HG03460 (cell line): ENCODE results near the gene PDLIM7.
A peak's percentile ranks its signal among the peaks of the same experiment; 100 is the strongest.

Experiments
- ATAC-seq: cut with Tn5 transposase; IDR thresholded peaks from one replicate; pipeline ENCODE4 v1.9.1; 2021; ENCODE audit not compliant: unreplicated experiment

Gene PDLIM7

DNA sequence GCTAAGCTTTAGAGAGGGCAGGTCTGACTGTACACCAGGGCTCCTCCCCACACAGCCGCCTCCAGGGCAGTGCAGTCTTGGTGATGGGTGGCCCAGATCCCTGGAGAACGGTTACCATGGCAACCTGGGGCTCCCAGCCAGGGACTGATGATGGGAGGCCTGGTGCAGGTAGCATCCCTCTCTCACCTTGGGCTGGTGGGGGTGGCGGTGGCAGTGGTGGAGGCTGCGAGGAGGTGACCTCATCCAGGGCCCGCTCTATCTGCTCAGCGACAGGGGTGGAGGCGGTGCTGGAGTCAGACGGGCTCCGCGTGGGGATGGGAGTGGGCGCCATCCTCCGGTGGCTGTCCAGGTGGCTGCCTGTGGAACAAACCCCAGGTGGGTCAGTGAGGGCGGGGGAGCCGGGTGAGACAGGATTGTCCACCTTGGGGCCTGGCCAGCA, 38.5 kb downstream of the PDLIM7 start:
- ATAC-seq: no peak

DNA sequence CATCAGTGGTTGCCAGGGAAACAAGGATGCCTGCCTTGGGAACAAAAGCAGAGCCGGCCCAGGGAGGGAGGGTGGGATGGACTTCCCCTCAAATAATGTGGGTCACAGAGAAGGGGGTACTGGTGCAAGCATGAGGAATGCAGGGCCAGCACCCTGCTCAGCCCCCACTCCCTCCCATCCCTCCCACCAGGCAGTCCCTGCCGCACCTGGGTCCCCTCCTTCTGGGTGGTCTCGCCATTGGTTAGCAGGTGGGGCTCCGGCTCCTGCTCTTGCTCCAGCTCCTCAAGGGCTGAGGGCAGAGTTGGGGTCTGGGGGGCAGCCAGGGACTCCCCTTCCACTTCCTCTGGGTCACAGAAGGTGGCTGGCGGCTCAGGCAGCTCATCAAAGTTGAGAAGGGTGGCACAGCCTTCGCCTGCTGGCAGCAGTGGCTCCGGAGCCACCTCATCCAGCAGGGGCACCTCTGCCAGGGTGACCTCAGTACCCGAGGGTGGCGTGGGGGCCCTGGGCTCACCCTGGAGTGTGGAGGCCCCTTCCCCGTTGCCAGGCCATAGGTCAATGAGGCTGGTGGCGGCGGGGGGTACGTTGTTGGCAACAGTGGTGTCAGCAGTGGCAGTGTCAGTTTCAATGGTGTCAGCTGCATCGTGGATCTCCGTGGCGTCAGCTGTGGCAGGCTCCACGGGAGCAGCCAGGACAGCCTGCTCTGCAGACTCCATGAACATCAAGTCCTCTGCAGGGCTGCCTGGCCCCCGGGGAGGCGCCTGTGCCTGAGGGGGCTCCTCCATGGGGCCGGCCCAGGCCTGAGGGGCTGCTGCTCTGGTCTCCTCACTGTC, 39.3 kb downstream of the PDLIM7 start:
- no peak for ATAC-seq

DNA sequence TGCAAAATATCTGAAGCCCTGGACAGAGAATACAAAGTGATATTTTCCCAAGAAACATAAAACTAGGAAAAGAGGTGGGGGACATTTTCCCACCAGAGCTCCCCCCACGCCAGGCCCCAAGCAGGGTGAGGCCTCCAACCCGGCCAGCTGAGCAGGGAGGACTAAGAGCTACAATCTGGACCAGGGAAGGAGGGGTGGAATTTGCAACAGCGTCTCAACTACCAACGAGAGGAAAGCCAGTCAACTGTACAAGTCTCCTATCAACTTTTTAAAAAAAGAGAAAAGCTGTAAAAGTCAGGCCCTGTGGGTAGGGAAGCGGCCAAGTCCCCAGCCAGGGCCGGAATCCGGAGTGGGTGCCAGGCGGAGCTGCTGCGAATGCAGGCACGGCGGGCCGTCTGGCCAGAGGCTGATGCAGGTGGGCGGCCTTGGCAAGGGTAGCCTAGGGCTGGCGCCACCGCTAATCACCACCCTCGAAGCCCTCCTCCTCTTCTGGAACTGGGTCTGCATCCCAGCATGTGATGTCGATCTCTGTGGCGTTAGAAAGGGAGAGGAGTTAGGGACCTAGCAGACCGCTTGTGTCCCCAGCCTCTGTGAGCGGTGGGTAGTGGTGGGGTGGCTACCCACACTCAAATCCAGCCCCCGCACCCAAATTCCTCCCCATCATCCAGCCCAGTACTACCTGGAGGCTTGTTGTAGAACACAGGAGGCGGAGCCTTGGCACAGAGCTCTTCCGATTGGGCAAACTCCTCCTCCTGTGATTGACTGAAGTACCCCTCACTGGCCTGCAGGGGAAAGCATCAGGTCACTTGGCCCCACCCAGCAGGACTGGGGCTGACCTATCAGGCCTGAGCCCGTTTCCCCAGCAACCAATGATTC, 40.2 kb downstream of the PDLIM7 start:
- ATAC-seq: peak; percentile 34

DNA sequence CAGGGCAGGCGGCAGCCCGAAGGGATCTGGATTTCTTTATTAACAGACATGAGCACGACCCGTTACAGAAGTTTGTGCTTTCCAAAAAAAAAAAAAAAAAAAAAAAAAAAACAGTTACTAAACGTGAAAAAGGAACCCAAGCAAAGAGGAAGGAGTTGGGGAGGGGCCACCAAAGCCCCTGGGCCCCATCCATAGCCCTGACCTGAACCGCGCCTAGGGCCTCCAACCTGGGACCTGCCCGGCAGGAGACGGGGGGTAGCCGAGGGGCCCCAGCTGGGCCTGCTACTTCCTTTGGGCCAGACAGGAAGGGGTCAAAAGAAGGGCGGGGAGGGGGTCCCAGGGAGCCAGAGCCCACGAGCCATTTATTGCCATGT, 40.8 kb downstream of the PDLIM7 start:
- no peak for ATAC-seq

DNA sequence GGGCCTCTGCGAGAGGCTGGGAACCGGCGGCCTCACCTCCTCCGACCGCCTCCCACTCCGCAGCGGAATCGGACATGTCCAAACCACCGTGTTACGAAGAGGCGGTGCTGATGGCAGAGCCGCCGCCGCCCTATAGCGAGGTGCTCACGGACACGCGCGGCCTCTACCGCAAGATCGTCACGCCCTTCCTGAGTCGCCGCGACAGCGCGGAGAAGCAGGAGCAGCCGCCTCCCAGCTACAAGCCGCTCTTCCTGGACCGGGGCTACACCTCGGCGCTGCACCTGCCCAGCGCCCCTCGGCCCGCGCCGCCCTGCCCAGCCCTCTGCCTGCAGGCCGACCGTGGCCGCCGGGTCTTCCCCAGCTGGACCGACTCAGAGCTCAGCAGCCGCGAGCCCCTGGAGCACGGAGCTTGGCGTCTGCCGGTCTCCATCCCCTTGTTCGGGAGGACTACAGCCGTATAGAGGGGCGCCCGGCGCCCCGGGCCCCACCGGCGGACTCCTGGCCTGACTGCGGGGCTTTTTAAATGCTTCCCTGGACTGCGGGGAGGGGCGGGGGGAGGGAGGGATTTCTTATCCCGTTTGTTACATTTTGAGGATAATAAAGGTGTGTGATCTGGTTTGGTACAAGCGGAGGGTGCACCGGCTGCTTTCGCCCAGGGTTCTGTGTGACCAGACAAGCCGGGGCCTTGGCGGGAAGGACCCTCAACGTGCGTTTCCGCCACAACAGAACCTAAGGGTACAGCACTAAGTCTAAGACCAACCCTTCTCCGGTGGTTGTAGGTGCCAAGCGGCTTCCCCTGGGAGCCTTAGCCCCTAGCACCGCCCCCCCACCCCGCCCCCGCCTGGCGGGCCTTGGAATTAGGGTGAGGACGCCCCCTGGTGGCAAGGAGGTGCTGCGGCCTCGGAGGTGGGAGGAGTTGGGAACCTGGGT, 41.5 kb downstream of the PDLIM7 start:
- peak; percentile 16 for ATAC-seq

DNA sequence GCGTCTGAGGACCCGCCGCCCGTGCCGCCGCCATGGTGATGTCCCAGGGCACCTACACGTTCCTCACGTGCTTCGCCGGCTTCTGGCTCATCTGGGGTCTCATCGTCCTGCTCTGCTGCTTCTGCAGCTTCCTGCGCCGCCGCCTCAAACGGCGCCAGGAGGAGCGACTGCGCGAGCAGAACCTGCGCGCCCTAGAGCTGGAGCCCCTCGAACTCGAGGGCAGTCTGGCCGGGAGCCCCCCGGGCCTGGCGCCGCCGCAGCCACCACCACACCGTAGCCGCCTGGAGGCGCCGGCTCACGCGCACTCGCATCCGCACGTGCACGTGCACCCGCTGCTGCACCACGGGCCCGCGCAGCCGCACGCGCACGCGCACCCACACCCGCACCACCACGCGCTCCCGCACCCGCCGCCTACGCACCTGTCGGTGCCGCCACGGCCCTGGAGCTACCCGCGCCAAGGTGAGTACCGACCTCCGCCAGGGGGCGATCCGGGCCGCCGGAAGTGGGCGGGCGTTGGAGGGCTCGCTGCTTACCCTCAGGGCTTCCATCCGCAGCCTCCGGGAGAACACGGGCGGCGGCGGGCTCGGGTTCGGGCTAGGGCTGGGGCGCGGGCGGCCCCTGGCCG, 42.3 kb downstream of the PDLIM7 start:
- ATAC-seq: peak; percentile 51

DNA sequence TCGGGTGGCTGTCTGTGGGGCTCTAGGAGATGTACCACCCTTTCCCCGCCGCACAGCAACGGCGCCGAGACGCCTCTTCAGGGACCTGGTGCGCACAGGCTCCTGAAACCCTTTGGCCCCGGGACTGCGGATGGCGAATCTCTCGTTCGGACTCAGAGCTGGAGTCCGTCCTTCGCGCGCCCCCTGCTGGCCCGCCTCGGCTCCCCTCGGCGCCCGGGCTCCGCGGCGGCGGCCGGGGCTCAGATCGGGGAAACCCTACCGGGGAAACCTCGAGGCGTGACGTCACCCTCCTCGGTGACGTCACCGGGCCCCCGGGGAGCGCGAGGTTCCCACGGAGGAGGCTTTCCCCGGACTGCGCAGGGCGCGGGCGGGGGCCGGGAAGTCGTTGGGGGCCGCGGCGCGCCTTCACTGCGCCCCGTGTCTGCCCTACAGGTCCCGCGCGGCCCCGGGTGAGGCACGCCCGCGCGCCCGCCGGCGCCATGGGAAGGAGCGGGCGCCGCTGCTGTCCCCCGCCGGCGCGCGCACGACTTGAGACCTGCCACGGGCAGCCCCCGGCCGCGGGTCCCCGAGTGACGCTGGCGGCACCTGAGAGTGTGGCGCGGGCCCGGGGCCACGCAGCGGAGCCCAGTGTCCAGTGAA, 42.9 kb downstream of the PDLIM7 start:
- ATAC-seq: peak; percentile 44

DNA sequence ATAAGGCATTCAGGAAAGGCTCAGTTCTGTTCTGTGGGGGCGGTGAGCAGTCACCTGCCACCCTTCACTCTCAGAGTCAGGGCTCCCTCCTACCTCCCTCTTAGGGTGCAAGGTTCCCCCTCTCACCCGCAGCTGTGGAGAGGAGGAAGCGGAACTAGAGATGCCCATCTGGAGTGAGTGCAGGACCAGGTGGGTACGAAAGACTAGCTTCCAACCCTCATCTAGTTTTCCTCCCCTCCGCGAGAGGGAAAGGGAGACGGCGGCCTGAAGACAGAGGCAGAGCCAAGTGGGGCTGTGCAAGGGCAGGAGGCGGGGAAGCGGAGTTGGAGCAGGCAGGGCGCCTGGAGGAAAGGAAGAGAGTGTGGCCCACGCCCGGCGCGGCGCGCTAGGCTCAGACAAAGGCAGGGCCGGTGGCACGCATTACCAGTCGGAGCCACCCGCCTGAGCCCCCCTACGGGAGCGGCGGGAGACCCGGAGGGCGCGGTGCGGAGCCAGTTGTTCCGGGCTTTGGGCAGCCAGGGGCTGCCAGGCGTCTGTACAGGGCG, 43.5 kb downstream of the PDLIM7 start:
- ATAC-seq: no peak

DNA sequence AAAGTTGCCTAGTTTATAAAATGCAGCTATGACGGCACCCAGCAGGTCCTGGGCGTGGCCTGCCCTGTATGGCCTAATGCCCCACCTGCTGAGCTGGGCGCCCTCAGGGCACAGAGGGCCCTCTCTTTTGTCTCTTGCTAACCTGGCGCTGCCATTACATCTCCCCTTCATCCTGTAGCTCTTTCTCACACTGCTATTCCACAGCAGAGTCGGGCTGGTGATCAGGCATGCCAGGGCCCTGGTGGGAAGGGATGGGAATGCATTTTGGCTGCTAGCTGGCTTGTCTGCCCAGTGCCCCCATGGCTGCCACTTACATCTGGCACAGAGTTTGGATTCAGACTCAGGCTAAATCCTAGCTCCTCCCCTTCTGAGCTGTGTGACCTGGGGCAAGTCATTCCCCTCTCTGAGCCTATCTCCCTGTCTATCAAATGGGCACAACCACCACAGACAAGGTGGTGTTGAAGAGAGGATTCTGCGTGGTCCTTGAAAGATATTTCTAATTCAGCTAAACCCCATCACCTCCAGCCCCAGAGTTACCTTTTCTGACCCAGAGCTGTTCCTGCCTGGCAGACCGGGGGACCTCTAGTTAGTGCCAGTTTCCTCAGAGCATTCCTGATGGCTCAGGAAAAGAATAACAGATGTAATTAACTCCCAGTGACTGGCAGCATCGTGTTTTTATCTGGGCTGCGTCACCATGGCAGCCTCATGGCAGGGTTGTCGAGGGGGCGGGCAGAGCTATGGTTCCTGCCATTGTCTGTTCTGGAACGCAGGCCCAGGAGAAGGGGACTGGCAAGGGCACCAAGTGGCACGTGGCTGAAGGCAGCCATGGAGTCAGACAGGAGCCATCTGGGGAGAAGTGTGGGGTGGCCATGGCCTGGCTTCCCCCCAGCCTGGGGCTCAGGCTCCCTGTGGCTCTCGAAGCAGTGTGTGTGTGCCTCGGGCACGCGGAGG, 44.4 kb downstream of the PDLIM7 start:
- ATAC-seq: no peak

DNA sequence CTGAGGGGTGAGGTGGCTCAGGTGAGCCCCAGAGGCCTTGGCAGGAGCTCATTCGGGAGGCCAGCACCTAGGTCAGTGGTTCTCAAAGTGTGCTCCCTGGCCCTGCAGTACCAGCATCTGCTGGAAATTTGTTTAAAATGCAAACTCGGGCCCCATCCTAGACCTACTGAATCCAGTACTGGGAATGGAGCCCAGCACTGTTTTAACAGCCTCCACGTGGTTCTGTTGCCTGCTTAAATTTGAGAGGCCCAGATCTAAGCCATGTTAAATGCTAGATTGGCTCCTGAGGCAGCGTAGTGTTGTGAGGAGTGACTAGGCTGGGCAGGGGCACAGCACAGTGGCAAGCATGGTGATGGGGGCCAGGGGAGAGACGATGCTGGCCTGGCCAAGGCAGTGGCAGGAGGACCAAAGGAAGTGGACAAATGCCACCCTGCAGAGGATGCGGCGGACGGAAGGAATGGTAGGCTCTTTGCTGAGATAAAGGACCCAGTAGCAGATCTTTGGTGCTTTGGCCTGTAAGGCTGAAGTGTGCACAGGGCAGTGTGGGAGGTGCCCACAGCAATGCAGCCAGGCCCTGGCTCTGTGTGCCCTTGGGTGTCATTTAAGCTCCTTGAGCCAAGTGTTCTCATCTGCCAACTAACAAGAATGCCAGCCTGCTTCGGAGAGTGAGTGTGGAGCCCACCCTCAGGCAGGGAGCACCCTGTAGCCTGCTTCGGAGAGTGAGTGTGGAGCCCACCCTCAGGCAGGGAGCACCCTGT, 46.6 kb downstream of the PDLIM7 start:
- no peak for ATAC-seq

DNA sequence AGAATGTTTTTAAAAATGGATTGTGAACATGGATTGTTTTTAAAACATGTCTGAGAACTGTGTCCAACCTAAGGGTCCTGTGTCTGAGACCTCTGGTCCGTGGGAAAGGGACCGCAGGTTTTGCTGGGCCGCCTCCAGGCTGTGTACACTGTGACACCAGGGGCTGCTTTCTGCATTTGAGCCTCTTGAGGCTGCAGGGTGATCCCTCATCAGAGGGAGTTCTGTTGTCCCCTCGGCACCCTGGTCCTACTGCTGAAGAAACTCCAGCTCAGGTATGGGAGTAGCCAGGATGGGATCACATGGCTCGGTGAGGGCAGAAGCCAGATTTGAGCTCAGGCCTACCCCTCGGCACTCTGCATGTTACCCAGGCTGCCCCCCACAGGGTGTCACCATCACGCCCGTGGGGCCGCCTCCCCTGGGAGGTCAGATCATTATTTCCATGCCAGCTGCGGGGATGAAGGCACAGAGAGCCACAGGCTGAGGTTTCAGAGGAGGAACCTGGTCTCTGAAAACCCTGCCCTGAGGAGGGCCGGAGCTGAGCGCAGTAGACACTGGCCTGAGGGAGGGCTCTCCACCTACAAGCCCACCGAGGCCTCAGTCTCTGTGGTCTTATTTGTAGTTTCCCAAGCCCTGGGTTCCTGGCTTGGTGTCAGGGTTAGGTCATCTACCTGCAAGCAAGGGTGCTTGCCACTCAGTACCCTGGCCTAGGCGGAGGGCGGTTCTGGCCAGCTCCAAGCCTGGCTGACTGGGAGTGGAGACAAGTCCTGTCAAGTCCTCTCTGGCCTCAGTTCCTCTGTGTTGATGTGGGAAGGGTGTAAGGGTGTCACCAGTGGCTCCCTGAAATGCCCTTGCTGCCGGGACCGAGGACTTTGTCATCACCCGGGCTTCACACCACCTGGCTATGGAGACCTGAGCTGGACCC, 48.0 kb downstream of the PDLIM7 start:
- ATAC-seq: no peak

DNA sequence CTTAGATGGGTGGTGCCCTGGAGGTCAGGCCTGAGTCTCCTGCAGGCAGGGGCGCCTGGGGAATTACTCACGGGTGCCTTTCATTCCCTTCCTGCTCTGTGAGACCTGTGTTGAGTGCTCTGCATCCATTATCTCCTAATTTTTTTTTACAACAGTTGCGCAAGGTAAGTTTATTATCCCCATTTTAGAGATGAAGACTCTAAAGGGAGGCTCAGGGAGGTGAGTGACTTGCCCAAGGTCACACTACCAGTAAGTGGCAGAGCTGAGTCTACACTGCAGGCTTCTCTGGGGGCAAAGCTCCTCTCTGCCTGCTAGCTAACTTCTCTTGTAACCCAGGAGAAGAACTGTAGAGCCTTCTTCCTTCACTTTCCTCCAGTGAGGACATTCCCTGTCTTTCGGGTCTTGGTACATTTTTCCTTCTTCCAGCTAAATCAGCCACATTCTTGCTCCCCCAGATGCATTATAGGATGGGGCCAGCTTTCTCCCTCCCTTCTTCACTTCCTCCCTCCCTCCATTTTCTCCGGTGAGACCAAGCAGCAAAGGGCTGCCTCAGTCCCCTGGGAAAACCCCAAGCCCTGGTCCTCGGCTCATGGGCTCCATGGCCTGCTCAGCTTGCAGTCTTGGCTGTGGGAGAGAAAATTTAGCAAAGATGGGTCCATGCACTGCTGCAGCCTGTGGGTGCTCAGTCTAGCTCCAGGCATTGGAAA, 49.0 kb downstream of the PDLIM7 start:
- no peak for ATAC-seq

DNA sequence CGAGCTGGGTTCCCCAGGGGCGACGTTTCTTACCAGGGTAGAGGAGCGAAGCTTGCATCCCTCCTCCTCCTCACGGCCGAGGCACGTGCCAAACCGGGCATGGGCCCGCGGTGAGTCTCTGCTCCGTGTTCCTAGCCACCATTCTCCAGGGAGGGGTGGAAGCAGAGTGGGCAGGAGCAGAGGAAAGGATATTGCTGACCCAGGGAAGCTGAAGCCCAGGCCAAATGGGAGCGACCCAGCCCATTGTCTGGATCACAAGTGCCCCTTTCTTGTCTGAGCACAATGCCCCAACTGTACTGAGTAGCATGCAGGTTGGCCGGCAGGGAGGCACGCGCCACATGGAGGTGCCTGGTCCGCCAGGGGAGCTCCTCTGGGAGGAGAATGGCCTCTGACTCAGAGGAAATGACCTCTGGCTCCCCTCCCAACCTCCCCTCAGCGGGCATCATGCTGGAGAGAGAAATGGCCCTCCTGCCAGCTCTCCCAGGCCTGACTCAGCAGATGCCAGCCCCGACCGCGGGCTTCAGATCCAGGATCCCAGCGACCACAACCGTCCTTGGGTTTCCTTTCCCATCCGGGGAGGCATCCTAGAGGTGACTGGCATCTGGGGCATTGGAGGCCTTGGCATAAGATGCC, 49.7 kb downstream of the PDLIM7 start:
- no peak for ATAC-seq

DNA sequence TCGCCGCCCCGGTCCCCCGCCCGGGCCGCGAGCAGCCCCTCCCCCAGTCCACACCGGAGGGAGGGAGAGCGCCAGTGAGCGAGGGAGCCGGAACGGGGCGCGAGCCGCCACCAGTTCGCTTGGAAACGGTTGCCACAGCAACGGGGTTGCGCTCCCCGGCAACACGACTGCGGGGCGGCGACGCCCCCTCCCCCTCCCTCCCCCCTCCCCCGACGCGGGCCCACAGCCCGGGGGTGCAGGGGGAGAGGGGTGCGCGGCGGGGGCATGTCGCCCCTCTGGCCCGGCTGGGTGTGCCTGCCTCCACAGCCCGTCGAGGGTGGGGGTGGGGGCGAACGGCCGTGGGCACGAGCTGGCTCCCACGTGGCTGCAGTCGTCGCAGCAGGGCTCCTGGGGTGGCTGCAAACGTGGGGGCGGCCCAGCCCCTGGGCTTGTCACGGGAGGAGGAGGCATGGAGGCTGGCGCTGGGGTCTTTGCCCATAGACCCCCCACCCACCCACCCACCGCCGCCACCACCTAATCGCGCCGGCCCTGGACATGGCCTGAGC, 50.3 kb downstream of the PDLIM7 start:
- peak; percentile 35 for ATAC-seq
